Measurements from ENCODE around the gene MAPK9.

GRCh38 chr5:180222056-180222455 lies 69.8 kb downstream of the MAPK9 start:
- TF ChIP-seq CTCF (conservative IDR thresholded peaks at IDR 0.05; ENCODE audit: low read length) (no peak), EZH2phosphoT487 (IDR thresholded peaks at IDR 0.05; ENCODE audit: borderline replicate concordance, low read depth, low read length) (no peak)

All from OCI-LY7 (cell line).